HEK293 (cell line): ENCODE measurements around the gene SFXN4.

Experiments used
- CTCF ChIA-PET: fragments of 350-600 bp; formaldehyde crosslinking; extraction: SDS; loops from one replicate; lab custom pipeline; 2021; ENCODE audit warnings: antibody characterized with exemption; lab: Yijun Ruan, JAX
- POLR2A ChIA-PET: fragments of 300-600 bp; formaldehyde crosslinking; extraction: SDS; loops from one replicate; lab custom pipeline; 2020; ENCODE audit warnings: antibody characterized with exemption, inconsistent platforms; lab: Yijun Ruan, JAX
- H3K27ac ChIP-seq: fragments of 200-500 bp; sonication (Bioruptor generic); 2 replicates; pipeline ENCODE4 v1.5.1; 2014; ENCODE audit warnings: low read depth, low read length, control low read depth, inconsistent platforms; ENCODE audit errors: extremely low read depth
- H3K36me3 ChIP-seq, 2 experiments: fragments of 200-500 bp in 1 of 2; sonication (Bioruptor generic) in 1 of 2; 1 replicate in 1 of 2; 2 replicates in 1 of 2; pipeline ENCODE4 v1.5.1; 2014 to 2017; ENCODE audit warnings: inconsistent platforms in 2 of 2, low read length in 2 of 2; ENCODE audit not compliant: control insufficient read depth in 2 of 2, insufficient read depth in 1 of 2
- H3K4me1 ChIP-seq: fragments of 200-500 bp; sonication (Bioruptor generic); 2 replicates; pipeline ENCODE4 v1.5.1; 2014; ENCODE audit warnings: mild to moderate bottlenecking, low read length, inconsistent platforms; ENCODE audit not compliant: control insufficient read depth, insufficient read depth
- H3K4me3 ChIP-seq: 2 replicates; pipeline ENCODE4 v1.5.1; 2011; ENCODE audit warnings: low read depth, mild to moderate bottlenecking, control low read depth, low read length, moderate library complexity
- H3K9me3 ChIP-seq: fragments of 200-500 bp; sonication (Bioruptor generic); 2 replicates; pipeline ENCODE4 v1.5.1; 2014; ENCODE audit warnings: low read depth, low read length, inconsistent platforms; ENCODE audit not compliant: control insufficient read depth, insufficient read depth
- GLI2 ChIP-seq: fragments of 450-650 bp; formaldehyde crosslinking; IDR thresholded peaks from 2 replicates; pipeline ENCODE4; 2017; ENCODE audit warnings: missing biosample characterization, missing genetic modification characterization, low read depth, borderline replicate concordance
- KLF1 ChIP-seq: fragments of 450-650 bp; formaldehyde crosslinking; IDR thresholded peaks from 2 replicates; pipeline ENCODE4 v1.5.1; 2016; ENCODE audit warnings: missing biosample characterization, missing genetic modification characterization
- KLF17 ChIP-seq: fragments of 450-650 bp; formaldehyde crosslinking; IDR thresholded peaks from 2 replicates; pipeline ENCODE4 v1.5.1; 2016; ENCODE audit warnings: missing biosample characterization, missing genetic modification characterization
- OSR2 ChIP-seq: fragments of 450-650 bp; formaldehyde crosslinking; IDR thresholded peaks from 2 replicates; pipeline ENCODE4 v1.5.1; 2016; ENCODE audit warnings: missing biosample characterization, missing genetic modification characterization
- PATZ1 ChIP-seq: fragments of 450-650 bp; formaldehyde crosslinking; IDR thresholded peaks from 2 replicates; pipeline ENCODE4 v1.5.1; 2016; ENCODE audit warnings: missing biosample characterization, missing genetic modification characterization
- PBX3 ChIP-seq: sonication (generic); formaldehyde crosslinking; IDR thresholded peaks from 2 replicates; pipeline ENCODE4 v1.8.1; 2022; ENCODE audit warnings: mild to moderate bottlenecking, moderate library complexity, missing genetic modification reagents
- SP3 ChIP-seq: fragments of 450-650 bp; formaldehyde crosslinking; IDR thresholded peaks from 2 replicates; pipeline ENCODE4 v1.5.1; 2016; ENCODE audit warnings: missing biosample characterization, missing genetic modification characterization
- SP7 ChIP-seq: fragments of 450-650 bp; formaldehyde crosslinking; IDR thresholded peaks from 2 replicates; pipeline ENCODE4 v1.5.1; 2016; ENCODE audit warnings: missing biosample characterization, missing genetic modification characterization
- ZBTB1 ChIP-seq: fragments of 450-650 bp; formaldehyde crosslinking; IDR thresholded peaks from 2 replicates; pipeline ENCODE4 v1.5.1; 2016; ENCODE audit warnings: missing biosample characterization, missing genetic modification characterization
- ZBTB17 ChIP-seq: fragments of 450-650 bp; formaldehyde crosslinking; IDR thresholded peaks from 2 replicates; pipeline ENCODE4 v1.5.1; 2016; ENCODE audit warnings: missing biosample characterization, missing genetic modification characterization
- ZBTB20 ChIP-seq: fragments of 450-650 bp; formaldehyde crosslinking; IDR thresholded peaks from 2 replicates; pipeline ENCODE4 v1.5.1; 2016; ENCODE audit warnings: missing biosample characterization, missing genetic modification characterization
- ZEB2 ChIP-seq: fragments of 450-650 bp; formaldehyde crosslinking; IDR thresholded peaks from 2 replicates; pipeline ENCODE4 v1.5.1; 2016; ENCODE audit warnings: missing biosample characterization, missing genetic modification characterization
- ZNF10 ChIP-seq: fragments of 450-650 bp; formaldehyde crosslinking; IDR thresholded peaks from 2 replicates; pipeline ENCODE4 v1.5.1; 2017; ENCODE audit warnings: missing biosample characterization, missing genetic modification characterization
- ZNF132 ChIP-seq: fragments of 450-650 bp; formaldehyde crosslinking; IDR thresholded peaks from 2 replicates; pipeline ENCODE4 v1.5.1; 2017; ENCODE audit warnings: missing biosample characterization, missing genetic modification characterization, borderline replicate concordance
- ZNF133 ChIP-seq: fragments of 450-650 bp; formaldehyde crosslinking; IDR thresholded peaks from 2 replicates; pipeline ENCODE4 v1.5.1; 2016; ENCODE audit warnings: missing biosample characterization, missing genetic modification characterization
- ZNF146 ChIP-seq: fragments of 450-650 bp; formaldehyde crosslinking; IDR thresholded peaks from 2 replicates; pipeline ENCODE4 v1.5.1; 2016; ENCODE audit warnings: missing biosample characterization, missing genetic modification characterization
- ZNF18 ChIP-seq: fragments of 450-650 bp; formaldehyde crosslinking; IDR thresholded peaks from 2 replicates; pipeline ENCODE4 v1.5.1; 2016; ENCODE audit warnings: missing biosample characterization, missing genetic modification characterization
- ZNF341 ChIP-seq: fragments of 450-650 bp; formaldehyde crosslinking; IDR thresholded peaks from 2 replicates; pipeline ENCODE4; 2016; ENCODE audit warnings: low read depth, missing biosample characterization, missing genetic modification characterization
- ZNF398 ChIP-seq: fragments of 450-650 bp; formaldehyde crosslinking; IDR thresholded peaks from 2 replicates; pipeline ENCODE4 v1.5.1; 2017; ENCODE audit warnings: missing biosample characterization, missing genetic modification characterization
- ZNF518A ChIP-seq: fragments of 450-650 bp; formaldehyde crosslinking; conservative IDR thresholded peaks from 2 replicates; pipeline ENCODE4 v1.5.1; 2016; ENCODE audit warnings: low read depth, missing biosample characterization, missing genetic modification characterization
- ZNF600 ChIP-seq: fragments of 450-650 bp; formaldehyde crosslinking; IDR thresholded peaks from 2 replicates; pipeline ENCODE4 v1.5.1; 2016; ENCODE audit warnings: missing biosample characterization, missing genetic modification characterization
- ZNF629 ChIP-seq: fragments of 450-650 bp; formaldehyde crosslinking; IDR thresholded peaks from 2 replicates; pipeline ENCODE4 v1.5.1; 2017; ENCODE audit warnings: missing biosample characterization, missing genetic modification characterization
- ZNF670 ChIP-seq: fragments of 450-650 bp; formaldehyde crosslinking; IDR thresholded peaks from 2 replicates; pipeline ENCODE4 v1.5.1; 2016; ENCODE audit warnings: missing biosample characterization, missing genetic modification characterization, low read depth
- ZNF777 ChIP-seq: fragments of 450-650 bp; formaldehyde crosslinking; IDR thresholded peaks from 2 replicates; pipeline ENCODE4 v1.5.1; 2017; ENCODE audit warnings: missing biosample characterization, missing genetic modification characterization, borderline replicate concordance
- ZNF785 ChIP-seq: fragments of 450-650 bp; formaldehyde crosslinking; IDR thresholded peaks from 2 replicates; pipeline ENCODE4 v1.5.1; 2016; ENCODE audit warnings: missing biosample characterization, missing genetic modification characterization
- ZXDB ChIP-seq: fragments of 450-650 bp; formaldehyde crosslinking; IDR thresholded peaks from 2 replicates; pipeline ENCODE4 v1.5.1; 2016; ENCODE audit warnings: missing biosample characterization, missing genetic modification characterization

The SFXN4 gene

GRCh38 chr10:119090968-119091367 lies 74.5 kb downstream of the SFXN4 start:
- no peaks in the 10 kb centered on the region for H3K36me3 ChIP-seq
- H3K27ac ChIP-seq = no peak overlapping the region; the same call in 1 of the 2 replicates
- H3K9me3 ChIP-seq = no peaks in the 10 kb centered on the region
- ChIA-PET CTCF (interaction anchor here (0.7 kb wide), 1 partner anchor 634 kb away, joined by 3 read pairs; no protein-coding TSS in a partner anchor), POLR2A (interaction anchor here (1.0 to 2.2 kb wide), 2 partner anchors 11 to 12 kb away, joined by 3 to 13 read pairs; partner anchors contain the start of genes DENND10 and EIF3A)
- peaks cover 12% of the 10 kb centered on the region for H3K4me1 ChIP-seq
- H3K4me3 ChIP-seq = no peak overlapping the region
- TF ChIP-seq OSR2 (tag by site-specific recombination) (0 out of 2 replicates have a peak, but pooled peaks have one; percentile 38), GLI2 (tag by site-specific recombination) (no peak; the same call in 1 of the 2 replicates), ZNF146 (tag by site-specific recombination) (no peak), ZNF670 (tag by site-specific recombination) (no peak), ZNF18 (tag by site-specific recombination) (no peak), ZNF398 (tag by site-specific recombination) (no peak), ZBTB1 (tag by site-specific recombination) (no peak), ZNF600 (tag by site-specific recombination) (peak; percentile 42; the same call in 1 of the 2 replicates), ZBTB17 (tag by site-specific recombination) (peak; percentile 32), KLF1 (tag by site-specific recombination) (peak; percentile 99), SP7 (tag by site-specific recombination) (peak; percentile 49; the same call in 1 of the 2 replicates), ZNF341 (tag by site-specific recombination) (no peak), PBX3 (CRISPR knock-in tag) (no peak), ZNF777 (no peak), KLF17 (peak; percentile 97), ZNF629 (tag by site-specific recombination) (peak; percentile 75), ZNF10 (tag by site-specific recombination) (0 out of 2 replicates have a peak, but pooled peaks have one; percentile 24), ZXDB (tag by site-specific recombination) (0 out of 2 replicates have a peak, but pooled peaks have one; percentile 49), ZEB2 (tag by site-specific recombination) (0 out of 2 replicates have a peak, but pooled peaks have one; percentile 28), ZNF132 (no peak), ZNF785 (tag by site-specific recombination) (no peak), SP3 (tag by site-specific recombination) (peak; percentile 45; the same call in 1 of the 2 replicates), ZNF133 (tag by site-specific recombination) (no peak), PATZ1 (peak; percentile 45; the same call in 1 of the 2 replicates), ZBTB20 (tag by site-specific recombination) (peak; percentile 25; the same call in 1 of the 2 replicates), ZNF518A (tag by site-specific recombination) (0 out of 2 replicates have a peak, but pooled peaks have one; percentile 8)
